K562 (cell line): ENCODE data around the gene SLC26A3. TPM values are rescaled to one million over a fixed set of nuclear protein-coding genes. Genes with fewer than 3 reads are reported as not detected.
A peak's percentile ranks its signal among the peaks of the same experiment; 100 is the strongest.

ENCODE experiments used
- GTF2A2 ChIP-seq: IDR thresholded peaks from 2 replicates; pipeline ENCODE4 v1.6.1; 2016; ENCODE audit warnings: mild to moderate bottlenecking, missing genetic modification characterization, missing compliant biosample characterization
- HOXB6 ChIP-seq: fragments of 250-450 bp; sonication (Bioruptor Pico); IDR thresholded peaks from 2 replicates; pipeline ENCODE4 v1.5.1; 2022; ENCODE audit warnings: mild to moderate bottlenecking, borderline replicate concordance
- KAT2B ChIP-seq: IDR thresholded peaks from one replicate; pipeline ENCODE4 v1.6.1; 2012; ENCODE audit warnings: low read depth, mild to moderate bottlenecking, control low read depth, inconsistent platforms, low read length, moderate library complexity
- KDM5B ChIP-seq: fragments of 200-600 bp; sonication (generic); IDR thresholded peaks from 2 replicates; pipeline ENCODE4 v1.6.1; 2012; ENCODE audit warnings: low read depth, mild to moderate bottlenecking, moderate library complexity, low read length, control low read depth, inconsistent platforms; ENCODE audit not compliant: insufficient replicate concordance
- NCOA4 ChIP-seq: fragments of 450-650 bp; IDR thresholded peaks from 2 replicates; pipeline ENCODE4 v1.6.1; 2018; ENCODE audit warnings: mild to moderate bottlenecking; ENCODE audit not compliant: partially characterized antibody
- NCOR1 ChIP-seq: fragments of 450-650 bp; IDR thresholded peaks from 2 replicates; pipeline ENCODE4 v1.6.1; 2016; ENCODE audit warnings: mild to moderate bottlenecking, moderate library complexity
- NFYB ChIP-seq: IDR thresholded peaks from 2 replicates; pipeline ENCODE4 v1.6.1; 2011; ENCODE audit warnings: mild to moderate bottlenecking, moderate library complexity; ENCODE audit not compliant: insufficient read length; ENCODE audit errors: extremely low read depth
- NR4A1 ChIP-seq, 2 experiments: fragments of 250-450 bp in 1 of 2; fragments of 450-650 bp in 1 of 2; sonication (Bioruptor Pico) in 1 of 2; IDR thresholded peaks; 2 replicates each; pipeline versions ENCODE4 v1.4.0 to v1.6.1; 2016 to 2020; ENCODE audit warnings: mild to moderate bottlenecking in 2 of 2, missing compliant biosample characterization in 1 of 2, missing genetic modification characterization in 1 of 2, moderate library complexity in 1 of 2
- POLR3A ChIP-seq: IDR thresholded peaks from 2 replicates; pipeline ENCODE4 v1.6.1; 2011; ENCODE audit warnings: borderline replicate concordance, mild to moderate bottlenecking, moderate library complexity; ENCODE audit not compliant: insufficient read length, insufficient read depth; ENCODE audit errors: extremely low read depth
- POLR3G ChIP-seq: IDR thresholded peaks from 2 replicates; pipeline ENCODE4 v1.6.1; 2011; ENCODE audit not compliant: insufficient read length, insufficient replicate concordance; ENCODE audit errors: extremely low read depth
- RAD51 ChIP-seq: fragments of 450-650 bp; IDR thresholded peaks from 2 replicates; pipeline ENCODE4 v1.7.1; 2016; ENCODE audit warnings: low read depth, mild to moderate bottlenecking, borderline replicate concordance
- RBM39 ChIP-seq: fragments of 200-400 bp; formaldehyde crosslinking; optimal IDR thresholded peaks from 2 replicates; pipeline ENCODE3; 2018; ENCODE audit warnings: low read depth, low read length
- SIN3B ChIP-seq: fragments of 450-650 bp; IDR thresholded peaks from 2 replicates; pipeline ENCODE4 v1.6.1; 2017; ENCODE audit warnings: low read depth, mild to moderate bottlenecking, moderate library complexity
- SMAD3 ChIP-seq: fragments of 450-650 bp; formaldehyde crosslinking; conservative IDR thresholded peaks from 2 replicates; pipeline ENCODE4 v1.4.0; 2020; ENCODE audit warnings: mild to moderate bottlenecking
- SRSF9 ChIP-seq: fragments of 200-400 bp; formaldehyde crosslinking; IDR thresholded peaks from 2 replicates; pipeline ENCODE4 v1.6.1; 2017; ENCODE audit warnings: low read depth, low read length, borderline replicate concordance
- TBP ChIP-seq: optimal IDR thresholded peaks from 2 replicates; pipeline ENCODE3; 2011; ENCODE audit warnings: low read depth, low read length, improper control_type of control experiment
- ZKSCAN3 ChIP-seq: fragments of 250-450 bp; sonication (Bioruptor Pico); IDR thresholded peaks from 2 replicates; pipeline ENCODE4 v1.4.0; 2020
- ZNF282 ChIP-seq: sonication (generic); formaldehyde crosslinking; IDR thresholded peaks from 2 replicates; pipeline ENCODE4 v1.8.1; 2023; ENCODE audit warnings: missing genetic modification reagents
- ZNF436 ChIP-seq: fragments of 250-450, 450-650 bp; sonication (Bioruptor Pico); formaldehyde crosslinking; IDR thresholded peaks from 2 replicates; pipeline ENCODE4 v1.7.0; 2020; ENCODE audit warnings: mild to moderate bottlenecking
- polyA plus RNA-seq, 8 experiments: library from polyadenylated mRNA; depleted of rRNA in 4 of 8; stranded (reverse) in 5 of 8; unstranded in 3 of 8; fragments of >200 nt; fragmentation: Nextera tagmentation in 2 of 8; fragmentation: Illumina TruSeq in 1 of 8; extraction: Ambion mirVana in 2 of 8; extraction: Trizol in 1 of 8; gene quantifications; 2 replicates each; pipeline versions ENCODE4 v1.2.1 to v1.2.3, GENCODE V29; 2011 to 2014; ENCODE audit warnings: inconsistent platforms in 1 of 8, missing spikeins in 1 of 8
- total RNA-seq, 7 experiments: library from RNA; depleted of rRNA in 6 of 7; stranded (reverse); fragments of >200 nt in 6 of 7; fragmentation: Illumina TruSeq in 2 of 7; extraction: Trizol in 2 of 7; gene quantifications; 2 replicates each; pipeline versions ENCODE4 v1.2.1 to v1.2.3, GENCODE V29; 2011 to 2021; ENCODE audit warnings: low replicate concordance in 1 of 7
- TF ChIP-seq, protein P1 (sequence below), 2 experiments: fragments of 450-650 bp; IDR thresholded peaks; 2 replicates each; pipeline ENCODE4 v1.6.1; 2018; ENCODE audit warnings: mild to moderate bottlenecking in 2 of 2, low read depth in 1 of 2; ENCODE audit not compliant: partially characterized antibody in 2 of 2
- TF ChIP-seq, protein P2 (sequence below): fragments of 450-650 bp; IDR thresholded peaks from 2 replicates; pipeline ENCODE4 v1.6.1; 2016; ENCODE audit warnings: low read depth, mild to moderate bottlenecking, moderate library complexity
- TF ChIP-seq, protein P3 (sequence below): fragments of 250-450 bp; sonication (Bioruptor Pico); IDR thresholded peaks from 2 replicates; pipeline ENCODE4 v1.4.0; 2020; ENCODE audit warnings: mild to moderate bottlenecking, moderate library complexity

SLC26A3 gene
- total and polyA plus RNA-seq, 9 of the 15 experiments (the other 6 are each of a cell fraction or from before 2014, with no cell fraction given) = 0.86 TPM; not detected in 8

DNA sequence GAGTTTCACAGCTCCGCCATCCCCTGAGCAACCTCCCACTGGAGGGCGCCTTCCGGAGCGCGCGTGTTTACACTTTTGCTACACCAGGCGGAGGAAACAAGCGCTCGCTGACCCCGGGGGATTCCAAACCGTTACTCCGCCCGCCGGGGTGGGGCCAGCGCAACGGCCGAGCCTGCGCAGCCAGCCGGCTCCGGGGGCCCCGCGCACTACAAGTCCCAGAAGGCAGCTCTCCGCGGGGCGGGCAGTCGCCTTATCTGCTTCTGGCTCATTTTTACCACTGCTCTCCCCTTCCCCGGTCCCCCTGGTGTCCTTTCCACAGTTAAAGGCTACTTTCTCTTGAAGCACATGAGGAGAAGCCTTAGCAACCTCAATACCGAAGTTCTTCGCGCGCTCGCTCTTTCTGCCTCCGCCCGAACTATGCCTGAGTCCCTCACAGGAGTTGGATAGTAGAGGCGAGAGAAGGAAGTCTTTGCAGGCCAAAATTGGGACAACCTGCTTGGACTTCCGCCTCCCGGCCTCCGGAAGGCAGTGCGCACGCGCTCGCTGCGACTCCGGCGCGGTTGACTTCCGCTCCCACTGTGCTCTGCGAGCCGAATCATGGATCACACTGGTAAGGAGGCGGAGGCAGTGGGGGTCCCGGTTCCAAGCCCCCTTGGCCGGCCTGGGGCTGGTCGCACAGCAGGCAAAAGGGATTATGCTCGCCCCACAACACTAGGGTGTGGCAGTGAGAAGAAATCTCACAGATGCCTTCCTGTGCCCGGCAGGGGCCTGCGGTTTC is 59.3 kb downstream of the SLC26A3 start, which contains the start of gene CBLL1 (continued):
- TF ChIP-seq SIN3B (peak; percentile 94), HOXB6 (CRISPR knock-in tag) (no peak), KDM5B (peak; percentile 78), RBM39 (no peak), GTF2A2 (tag) (no peak), NFYB (no peak), SMAD3 (CRISPR knock-in tag) (0 out of 2 replicates have a peak, but pooled peaks have one; percentile 51), SRSF9 (no peak), POLR3A (no peak), NCOR1 (peak; percentile 71), ZNF436 (CRISPR knock-in tag) (no peak), POLR3G (no peak), RAD51 (peak; percentile 6; the same call in 1 of the 2 replicates), NR4A1 (CRISPR knock-in tag; IDR thresholded peaks at IDR 0.05) (no peak), NR4A1 (tag; IDR thresholded peaks at IDR 0.05) (no peak), TBP (peak; percentile 73), NCOA4 (no peak), ZKSCAN3 (no peak), ZNF282 (CRISPR knock-in tag) (no peak), KAT2B (peak; percentile 79)
- TF ChIP-seq, protein P1, sequence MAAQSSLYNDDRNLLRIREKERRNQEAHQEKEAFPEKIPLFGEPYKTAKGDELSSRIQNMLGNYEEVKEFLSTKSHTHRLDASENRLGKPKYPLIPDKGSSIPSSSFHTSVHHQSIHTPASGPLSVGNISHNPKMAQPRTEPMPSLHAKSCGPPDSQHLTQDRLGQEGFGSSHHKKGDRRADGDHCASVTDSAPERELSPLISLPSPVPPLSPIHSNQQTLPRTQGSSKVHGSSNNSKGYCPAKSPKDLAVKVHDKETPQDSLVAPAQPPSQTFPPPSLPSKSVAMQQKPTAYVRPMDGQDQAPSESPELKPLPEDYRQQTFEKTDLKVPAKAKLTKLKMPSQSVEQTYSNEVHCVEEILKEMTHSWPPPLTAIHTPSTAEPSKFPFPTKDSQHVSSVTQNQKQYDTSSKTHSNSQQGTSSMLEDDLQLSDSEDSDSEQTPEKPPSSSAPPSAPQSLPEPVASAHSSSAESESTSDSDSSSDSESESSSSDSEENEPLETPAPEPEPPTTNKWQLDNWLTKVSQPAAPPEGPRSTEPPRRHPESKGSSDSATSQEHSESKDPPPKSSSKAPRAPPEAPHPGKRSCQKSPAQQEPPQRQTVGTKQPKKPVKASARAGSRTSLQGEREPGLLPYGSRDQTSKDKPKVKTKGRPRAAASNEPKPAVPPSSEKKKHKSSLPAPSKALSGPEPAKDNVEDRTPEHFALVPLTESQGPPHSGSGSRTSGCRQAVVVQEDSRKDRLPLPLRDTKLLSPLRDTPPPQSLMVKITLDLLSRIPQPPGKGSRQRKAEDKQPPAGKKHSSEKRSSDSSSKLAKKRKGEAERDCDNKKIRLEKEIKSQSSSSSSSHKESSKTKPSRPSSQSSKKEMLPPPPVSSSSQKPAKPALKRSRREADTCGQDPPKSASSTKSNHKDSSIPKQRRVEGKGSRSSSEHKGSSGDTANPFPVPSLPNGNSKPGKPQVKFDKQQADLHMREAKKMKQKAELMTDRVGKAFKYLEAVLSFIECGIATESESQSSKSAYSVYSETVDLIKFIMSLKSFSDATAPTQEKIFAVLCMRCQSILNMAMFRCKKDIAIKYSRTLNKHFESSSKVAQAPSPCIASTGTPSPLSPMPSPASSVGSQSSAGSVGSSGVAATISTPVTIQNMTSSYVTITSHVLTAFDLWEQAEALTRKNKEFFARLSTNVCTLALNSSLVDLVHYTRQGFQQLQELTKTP (IDR thresholded peaks at IDR 0.05; ENCODE audit: low read depth in 1 of 2, partially characterized antibody in 2 of 2) = peak; percentile 61 to 92
- TF ChIP-seq, protein P2, sequence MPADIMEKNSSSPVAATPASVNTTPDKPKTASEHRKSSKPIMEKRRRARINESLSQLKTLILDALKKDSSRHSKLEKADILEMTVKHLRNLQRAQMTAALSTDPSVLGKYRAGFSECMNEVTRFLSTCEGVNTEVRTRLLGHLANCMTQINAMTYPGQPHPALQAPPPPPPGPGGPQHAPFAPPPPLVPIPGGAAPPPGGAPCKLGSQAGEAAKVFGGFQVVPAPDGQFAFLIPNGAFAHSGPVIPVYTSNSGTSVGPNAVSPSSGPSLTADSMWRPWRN = no peak; the same call in 1 of the 2 replicates
- TF ChIP-seq, protein P3, sequence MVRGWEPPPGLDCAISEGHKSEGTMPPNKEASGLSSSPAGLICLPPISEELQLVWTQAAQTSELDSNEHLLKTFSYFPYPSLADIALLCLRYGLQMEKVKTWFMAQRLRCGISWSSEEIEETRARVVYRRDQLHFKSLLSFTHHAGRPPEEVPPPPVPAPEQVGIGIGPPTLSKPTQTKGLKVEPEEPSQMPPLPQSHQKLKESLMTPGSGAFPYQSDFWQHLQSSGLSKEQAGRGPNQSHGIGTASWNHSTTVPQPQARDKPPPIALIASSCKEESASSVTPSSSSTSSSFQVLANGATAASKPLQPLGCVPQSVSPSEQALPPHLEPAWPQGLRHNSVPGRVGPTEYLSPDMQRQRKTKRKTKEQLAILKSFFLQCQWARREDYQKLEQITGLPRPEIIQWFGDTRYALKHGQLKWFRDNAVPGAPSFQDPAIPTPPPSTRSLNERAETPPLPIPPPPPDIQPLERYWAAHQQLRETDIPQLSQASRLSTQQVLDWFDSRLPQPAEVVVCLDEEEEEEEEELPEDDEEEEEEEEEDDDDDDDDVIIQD (CRISPR knock-in tag) = no peak
